NCI-H69 (cell line): ENCODE data around the gene DOK3.

ENCODE experiments used
- DNase-seq: peaks from one replicate; lab custom pipeline; 2025; lab: John Stamatoyannopoulos, UW

DOK3 gene

GRCh38 chr5:177468685-177469628 lies 40.7 kb downstream of the DOK3 start:
- DNase-seq, result peak; percentile 90

DNA sequence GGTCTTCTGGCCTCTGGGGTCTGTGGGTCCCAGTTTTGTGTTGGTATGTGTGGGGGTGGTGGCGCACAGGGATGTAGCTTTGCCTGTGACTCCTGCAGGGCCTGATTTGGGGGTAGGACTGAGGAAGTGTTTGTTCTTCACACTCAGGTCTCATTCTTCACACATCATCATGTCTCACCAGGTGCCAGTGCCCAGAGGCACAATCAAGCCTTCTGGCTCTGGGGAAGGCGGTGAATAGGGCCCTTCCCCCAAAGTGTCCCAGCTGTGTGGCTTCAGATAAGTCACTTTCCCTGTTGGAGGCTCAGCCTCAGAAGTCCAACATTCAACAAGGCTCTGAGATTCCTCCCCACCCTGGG lies 41.3 kb downstream of the DOK3 start:
- DNase-seq, result peak; percentile 90

GRCh38 chr5:177467436-177467835 lies 42.2 kb downstream of the DOK3 start:
- no peak for DNase-seq

- no peak for DNase-seq
Observed at GRCh38 chr5:177466861-177467260, 42.8 kb downstream of the DOK3 start.

DNA sequence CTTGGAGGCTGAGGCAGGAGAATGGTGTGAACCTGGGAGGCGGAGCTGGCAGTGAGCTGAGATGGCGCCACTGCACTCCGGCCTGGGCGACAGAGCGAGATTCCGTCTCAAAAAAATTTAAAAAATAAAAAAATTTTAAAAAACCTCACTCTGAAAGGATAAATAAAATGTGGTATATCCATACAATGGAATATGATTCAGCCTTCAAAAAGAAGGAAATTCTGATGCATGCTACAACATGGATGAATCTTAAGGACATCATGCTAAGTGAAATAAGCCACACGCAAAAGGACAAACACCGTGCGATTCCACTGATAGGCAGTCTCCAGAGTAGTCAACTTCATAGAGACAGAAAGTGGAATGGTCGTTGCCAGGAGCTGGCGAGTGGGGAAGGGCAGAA lies 44.6 kb downstream of the DOK3 start:
- no peak for DNase-seq

DNA sequence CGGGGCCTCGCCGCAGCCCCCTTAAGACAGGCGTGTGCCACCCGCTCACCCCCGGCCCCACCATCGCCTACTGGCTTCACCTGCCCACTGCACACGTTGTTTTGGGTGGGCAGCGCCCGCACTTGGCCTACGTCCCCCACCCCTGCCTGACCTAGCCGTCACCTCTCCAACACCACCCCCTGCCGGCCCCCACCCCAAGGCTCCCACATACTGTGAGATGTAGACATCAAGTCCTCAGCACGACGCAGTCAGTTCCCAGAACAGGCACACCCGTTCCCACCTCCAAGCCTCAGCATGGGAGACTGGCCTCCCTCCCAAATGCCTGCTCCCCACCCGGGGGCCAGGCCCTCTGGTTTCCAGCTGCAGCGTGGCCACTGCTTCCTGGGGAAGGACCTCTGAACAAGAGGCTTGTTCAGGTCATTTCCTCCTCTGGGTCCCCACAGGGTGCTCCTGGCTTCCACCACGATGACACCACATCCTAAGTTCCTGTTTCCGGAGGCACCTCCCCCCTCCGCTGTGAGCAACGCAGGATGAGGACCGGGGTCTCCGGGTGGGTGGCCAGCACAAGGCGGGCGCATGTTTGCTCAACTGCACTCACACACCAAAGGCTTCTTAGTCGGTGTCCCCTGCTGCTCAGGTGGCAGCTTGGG lies 47.5 kb downstream of the DOK3 start:
- DNase-seq, result no peak

- no peak for DNase-seq
Observed at GRCh38 chr5:177459819-177460628, 49.6 kb downstream of the DOK3 start.

DNA sequence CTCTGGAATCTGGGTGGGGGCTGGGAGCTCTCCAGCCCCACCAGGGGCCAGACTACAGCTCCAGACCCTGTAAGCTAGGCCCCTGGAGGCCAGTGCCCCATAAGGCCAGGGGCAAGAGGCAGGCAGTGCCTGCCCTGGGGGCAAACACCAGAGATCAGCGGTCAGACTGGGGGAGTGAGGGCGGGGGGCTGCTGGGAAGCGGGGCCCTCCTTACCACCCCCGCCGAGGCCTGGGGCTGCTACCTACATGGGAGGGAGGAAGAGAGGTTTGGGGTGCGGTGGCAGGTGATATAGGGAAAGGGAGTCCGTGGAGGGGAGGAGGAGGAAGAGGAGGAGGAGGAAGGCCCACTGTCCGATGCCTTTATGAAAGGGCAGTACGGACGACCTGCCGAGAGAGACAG lies 50.3 kb downstream of the DOK3 start:
- no peak for DNase-seq

GRCh38 chr5:177458912-177459350 lies 50.7 kb downstream of the DOK3 start:
- DNase-seq, result peak; percentile 54

DNA sequence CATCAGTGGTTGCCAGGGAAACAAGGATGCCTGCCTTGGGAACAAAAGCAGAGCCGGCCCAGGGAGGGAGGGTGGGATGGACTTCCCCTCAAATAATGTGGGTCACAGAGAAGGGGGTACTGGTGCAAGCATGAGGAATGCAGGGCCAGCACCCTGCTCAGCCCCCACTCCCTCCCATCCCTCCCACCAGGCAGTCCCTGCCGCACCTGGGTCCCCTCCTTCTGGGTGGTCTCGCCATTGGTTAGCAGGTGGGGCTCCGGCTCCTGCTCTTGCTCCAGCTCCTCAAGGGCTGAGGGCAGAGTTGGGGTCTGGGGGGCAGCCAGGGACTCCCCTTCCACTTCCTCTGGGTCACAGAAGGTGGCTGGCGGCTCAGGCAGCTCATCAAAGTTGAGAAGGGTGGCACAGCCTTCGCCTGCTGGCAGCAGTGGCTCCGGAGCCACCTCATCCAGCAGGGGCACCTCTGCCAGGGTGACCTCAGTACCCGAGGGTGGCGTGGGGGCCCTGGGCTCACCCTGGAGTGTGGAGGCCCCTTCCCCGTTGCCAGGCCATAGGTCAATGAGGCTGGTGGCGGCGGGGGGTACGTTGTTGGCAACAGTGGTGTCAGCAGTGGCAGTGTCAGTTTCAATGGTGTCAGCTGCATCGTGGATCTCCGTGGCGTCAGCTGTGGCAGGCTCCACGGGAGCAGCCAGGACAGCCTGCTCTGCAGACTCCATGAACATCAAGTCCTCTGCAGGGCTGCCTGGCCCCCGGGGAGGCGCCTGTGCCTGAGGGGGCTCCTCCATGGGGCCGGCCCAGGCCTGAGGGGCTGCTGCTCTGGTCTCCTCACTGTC lies 51.6 kb downstream of the DOK3 start:
- DNase-seq, result no peak

DNA sequence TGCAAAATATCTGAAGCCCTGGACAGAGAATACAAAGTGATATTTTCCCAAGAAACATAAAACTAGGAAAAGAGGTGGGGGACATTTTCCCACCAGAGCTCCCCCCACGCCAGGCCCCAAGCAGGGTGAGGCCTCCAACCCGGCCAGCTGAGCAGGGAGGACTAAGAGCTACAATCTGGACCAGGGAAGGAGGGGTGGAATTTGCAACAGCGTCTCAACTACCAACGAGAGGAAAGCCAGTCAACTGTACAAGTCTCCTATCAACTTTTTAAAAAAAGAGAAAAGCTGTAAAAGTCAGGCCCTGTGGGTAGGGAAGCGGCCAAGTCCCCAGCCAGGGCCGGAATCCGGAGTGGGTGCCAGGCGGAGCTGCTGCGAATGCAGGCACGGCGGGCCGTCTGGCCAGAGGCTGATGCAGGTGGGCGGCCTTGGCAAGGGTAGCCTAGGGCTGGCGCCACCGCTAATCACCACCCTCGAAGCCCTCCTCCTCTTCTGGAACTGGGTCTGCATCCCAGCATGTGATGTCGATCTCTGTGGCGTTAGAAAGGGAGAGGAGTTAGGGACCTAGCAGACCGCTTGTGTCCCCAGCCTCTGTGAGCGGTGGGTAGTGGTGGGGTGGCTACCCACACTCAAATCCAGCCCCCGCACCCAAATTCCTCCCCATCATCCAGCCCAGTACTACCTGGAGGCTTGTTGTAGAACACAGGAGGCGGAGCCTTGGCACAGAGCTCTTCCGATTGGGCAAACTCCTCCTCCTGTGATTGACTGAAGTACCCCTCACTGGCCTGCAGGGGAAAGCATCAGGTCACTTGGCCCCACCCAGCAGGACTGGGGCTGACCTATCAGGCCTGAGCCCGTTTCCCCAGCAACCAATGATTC lies 52.4 kb downstream of the DOK3 start:
- DNase-seq, result peak; percentile 98

GRCh38 chr5:177456591-177456964 lies 53.0 kb downstream of the DOK3 start:
- DNase-seq, result no peak

DNA sequence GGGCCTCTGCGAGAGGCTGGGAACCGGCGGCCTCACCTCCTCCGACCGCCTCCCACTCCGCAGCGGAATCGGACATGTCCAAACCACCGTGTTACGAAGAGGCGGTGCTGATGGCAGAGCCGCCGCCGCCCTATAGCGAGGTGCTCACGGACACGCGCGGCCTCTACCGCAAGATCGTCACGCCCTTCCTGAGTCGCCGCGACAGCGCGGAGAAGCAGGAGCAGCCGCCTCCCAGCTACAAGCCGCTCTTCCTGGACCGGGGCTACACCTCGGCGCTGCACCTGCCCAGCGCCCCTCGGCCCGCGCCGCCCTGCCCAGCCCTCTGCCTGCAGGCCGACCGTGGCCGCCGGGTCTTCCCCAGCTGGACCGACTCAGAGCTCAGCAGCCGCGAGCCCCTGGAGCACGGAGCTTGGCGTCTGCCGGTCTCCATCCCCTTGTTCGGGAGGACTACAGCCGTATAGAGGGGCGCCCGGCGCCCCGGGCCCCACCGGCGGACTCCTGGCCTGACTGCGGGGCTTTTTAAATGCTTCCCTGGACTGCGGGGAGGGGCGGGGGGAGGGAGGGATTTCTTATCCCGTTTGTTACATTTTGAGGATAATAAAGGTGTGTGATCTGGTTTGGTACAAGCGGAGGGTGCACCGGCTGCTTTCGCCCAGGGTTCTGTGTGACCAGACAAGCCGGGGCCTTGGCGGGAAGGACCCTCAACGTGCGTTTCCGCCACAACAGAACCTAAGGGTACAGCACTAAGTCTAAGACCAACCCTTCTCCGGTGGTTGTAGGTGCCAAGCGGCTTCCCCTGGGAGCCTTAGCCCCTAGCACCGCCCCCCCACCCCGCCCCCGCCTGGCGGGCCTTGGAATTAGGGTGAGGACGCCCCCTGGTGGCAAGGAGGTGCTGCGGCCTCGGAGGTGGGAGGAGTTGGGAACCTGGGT lies 53.7 kb downstream of the DOK3 start:
- peak; percentile 98 for DNase-seq

GRCh38 chr5:177455036-177455660 lies 54.5 kb downstream of the DOK3 start:
- peak; percentile 96 for DNase-seq

DNA sequence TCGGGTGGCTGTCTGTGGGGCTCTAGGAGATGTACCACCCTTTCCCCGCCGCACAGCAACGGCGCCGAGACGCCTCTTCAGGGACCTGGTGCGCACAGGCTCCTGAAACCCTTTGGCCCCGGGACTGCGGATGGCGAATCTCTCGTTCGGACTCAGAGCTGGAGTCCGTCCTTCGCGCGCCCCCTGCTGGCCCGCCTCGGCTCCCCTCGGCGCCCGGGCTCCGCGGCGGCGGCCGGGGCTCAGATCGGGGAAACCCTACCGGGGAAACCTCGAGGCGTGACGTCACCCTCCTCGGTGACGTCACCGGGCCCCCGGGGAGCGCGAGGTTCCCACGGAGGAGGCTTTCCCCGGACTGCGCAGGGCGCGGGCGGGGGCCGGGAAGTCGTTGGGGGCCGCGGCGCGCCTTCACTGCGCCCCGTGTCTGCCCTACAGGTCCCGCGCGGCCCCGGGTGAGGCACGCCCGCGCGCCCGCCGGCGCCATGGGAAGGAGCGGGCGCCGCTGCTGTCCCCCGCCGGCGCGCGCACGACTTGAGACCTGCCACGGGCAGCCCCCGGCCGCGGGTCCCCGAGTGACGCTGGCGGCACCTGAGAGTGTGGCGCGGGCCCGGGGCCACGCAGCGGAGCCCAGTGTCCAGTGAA lies 55.1 kb downstream of the DOK3 start:
- DNase-seq, result peak; percentile 93

- peak; percentile 84 for DNase-seq
Observed at GRCh38 chr5:177453852-177454396, 55.7 kb downstream of the DOK3 start.

DNA sequence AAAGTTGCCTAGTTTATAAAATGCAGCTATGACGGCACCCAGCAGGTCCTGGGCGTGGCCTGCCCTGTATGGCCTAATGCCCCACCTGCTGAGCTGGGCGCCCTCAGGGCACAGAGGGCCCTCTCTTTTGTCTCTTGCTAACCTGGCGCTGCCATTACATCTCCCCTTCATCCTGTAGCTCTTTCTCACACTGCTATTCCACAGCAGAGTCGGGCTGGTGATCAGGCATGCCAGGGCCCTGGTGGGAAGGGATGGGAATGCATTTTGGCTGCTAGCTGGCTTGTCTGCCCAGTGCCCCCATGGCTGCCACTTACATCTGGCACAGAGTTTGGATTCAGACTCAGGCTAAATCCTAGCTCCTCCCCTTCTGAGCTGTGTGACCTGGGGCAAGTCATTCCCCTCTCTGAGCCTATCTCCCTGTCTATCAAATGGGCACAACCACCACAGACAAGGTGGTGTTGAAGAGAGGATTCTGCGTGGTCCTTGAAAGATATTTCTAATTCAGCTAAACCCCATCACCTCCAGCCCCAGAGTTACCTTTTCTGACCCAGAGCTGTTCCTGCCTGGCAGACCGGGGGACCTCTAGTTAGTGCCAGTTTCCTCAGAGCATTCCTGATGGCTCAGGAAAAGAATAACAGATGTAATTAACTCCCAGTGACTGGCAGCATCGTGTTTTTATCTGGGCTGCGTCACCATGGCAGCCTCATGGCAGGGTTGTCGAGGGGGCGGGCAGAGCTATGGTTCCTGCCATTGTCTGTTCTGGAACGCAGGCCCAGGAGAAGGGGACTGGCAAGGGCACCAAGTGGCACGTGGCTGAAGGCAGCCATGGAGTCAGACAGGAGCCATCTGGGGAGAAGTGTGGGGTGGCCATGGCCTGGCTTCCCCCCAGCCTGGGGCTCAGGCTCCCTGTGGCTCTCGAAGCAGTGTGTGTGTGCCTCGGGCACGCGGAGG lies 56.7 kb downstream of the DOK3 start:
- DNase-seq, result peak; percentile 60
